Measurements from ENCODE around the gene SNX15. TPM values are rescaled to one million over a fixed set of nuclear protein-coding genes. Genes with fewer than 3 reads are reported as not detected.

SNX15 gene
- total RNA-seq, 1 experiment from 2014 or later = 34.7 TPM

DNA sequence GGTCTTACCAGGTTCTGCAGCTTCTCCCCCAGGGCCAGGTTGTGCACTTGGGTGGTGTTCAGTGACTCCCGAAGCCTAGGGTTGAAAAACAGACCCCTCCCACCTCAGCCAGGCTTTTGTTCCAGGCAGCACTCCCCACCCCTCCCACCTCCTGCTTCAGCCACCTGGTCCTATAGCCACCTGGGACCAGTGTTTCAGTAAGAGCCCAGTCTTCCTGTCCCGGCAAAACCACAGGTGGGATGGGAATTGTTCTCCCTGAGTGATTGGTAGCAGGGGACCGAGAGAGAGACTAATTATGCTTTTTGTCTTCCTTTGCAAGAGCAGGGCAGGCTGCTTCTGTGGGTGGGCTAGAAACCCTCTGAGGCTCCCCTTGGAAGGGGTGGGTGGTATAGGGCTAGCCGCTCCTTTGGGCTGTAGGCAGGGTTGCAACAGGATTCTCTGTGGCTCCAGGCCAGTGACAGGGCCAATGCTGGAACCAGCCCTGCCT, 39.6 kb downstream of the SNX15 start:
- H3K27me3 ChIP-seq (replicated peaks; ENCODE audit: insufficient read depth, low read depth, low read length, poor library complexity) = no peaks in the 10 kb centered on the region
- no peaks in the 10 kb centered on the region for H3K9me3 ChIP-seq (ENCODE audit: low read depth, low read length, poor library complexity, severe bottlenecking)
- BruUV-seq (replicated peaks) = no TSS peak
- no peaks in the 10 kb centered on the region for H3K36me3 ChIP-seq (ENCODE audit: insufficient read depth, low read length, poor library complexity, severe bottlenecking)
- ChIA-PET POLR2A (ENCODE audit: low non-redundant PET) (no interaction called here), CTCF (no interaction called here)
- peaks cover 3% of the 10 kb centered on the region for H3K4me1 ChIP-seq (ENCODE audit: insufficient read depth, low read length, poor library complexity, severe bottlenecking)
- intact Hi-C loops (cut with micrococcal nuclease; ENCODE audit: unreplicated experiment) = no loop called here
- TF ChIP-seq EZH2 (IDR thresholded peaks at IDR 0.05; ENCODE audit: borderline replicate concordance, low read depth, low read length, poor library complexity, severe bottlenecking) = no peak
- TF ChIP-seq, protein P1, sequence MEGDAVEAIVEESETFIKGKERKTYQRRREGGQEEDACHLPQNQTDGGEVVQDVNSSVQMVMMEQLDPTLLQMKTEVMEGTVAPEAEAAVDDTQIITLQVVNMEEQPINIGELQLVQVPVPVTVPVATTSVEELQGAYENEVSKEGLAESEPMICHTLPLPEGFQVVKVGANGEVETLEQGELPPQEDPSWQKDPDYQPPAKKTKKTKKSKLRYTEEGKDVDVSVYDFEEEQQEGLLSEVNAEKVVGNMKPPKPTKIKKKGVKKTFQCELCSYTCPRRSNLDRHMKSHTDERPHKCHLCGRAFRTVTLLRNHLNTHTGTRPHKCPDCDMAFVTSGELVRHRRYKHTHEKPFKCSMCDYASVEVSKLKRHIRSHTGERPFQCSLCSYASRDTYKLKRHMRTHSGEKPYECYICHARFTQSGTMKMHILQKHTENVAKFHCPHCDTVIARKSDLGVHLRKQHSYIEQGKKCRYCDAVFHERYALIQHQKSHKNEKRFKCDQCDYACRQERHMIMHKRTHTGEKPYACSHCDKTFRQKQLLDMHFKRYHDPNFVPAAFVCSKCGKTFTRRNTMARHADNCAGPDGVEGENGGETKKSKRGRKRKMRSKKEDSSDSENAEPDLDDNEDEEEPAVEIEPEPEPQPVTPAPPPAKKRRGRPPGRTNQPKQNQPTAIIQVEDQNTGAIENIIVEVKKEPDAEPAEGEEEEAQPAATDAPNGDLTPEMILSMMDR (conservative IDR thresholded peaks at IDR 0.05; ENCODE audit: low read depth, low read length) = no peak
- no peak overlapping the region for H3K4me3 ChIP-seq (ENCODE audit: low read depth, low read length, poor library complexity, severe bottlenecking)
- DNase-seq (ENCODE audit: low spot score) = no peak
- H3K27ac ChIP-seq (ENCODE audit: low read depth, low read length, poor library complexity, severe bottlenecking) = no peak overlapping the region

DNA sequence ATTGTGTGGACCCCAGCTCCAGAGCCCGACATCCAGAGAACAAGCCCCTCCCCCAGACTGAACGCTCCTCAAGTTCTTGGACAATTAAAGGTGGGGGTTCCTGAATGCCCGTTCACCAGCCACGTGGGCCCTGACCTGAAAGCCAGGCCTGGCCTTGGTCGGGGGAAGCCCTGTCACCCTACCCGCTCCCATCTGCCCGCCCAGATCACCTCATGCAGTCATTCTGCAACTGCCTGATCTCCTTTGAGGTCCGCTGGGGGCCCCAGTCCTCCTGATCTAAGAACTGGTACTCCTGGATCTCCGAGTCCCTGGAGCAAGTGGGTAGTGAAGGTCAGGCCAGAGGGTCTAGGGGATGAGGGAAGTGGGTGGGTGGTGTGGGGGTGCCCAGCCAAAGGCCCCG, 40.2 kb downstream of the SNX15 start:
- H3K9me3 ChIP-seq (ENCODE audit: low read depth, low read length, poor library complexity, severe bottlenecking) = no peaks in the 10 kb centered on the region
- no peak overlapping the region for H3K27ac ChIP-seq (ENCODE audit: low read depth, low read length, poor library complexity, severe bottlenecking)
- no peaks in the 10 kb centered on the region for H3K27me3 ChIP-seq (replicated peaks; ENCODE audit: insufficient read depth, low read depth, low read length, poor library complexity)
- H3K36me3 ChIP-seq (ENCODE audit: insufficient read depth, low read length, poor library complexity, severe bottlenecking) = no peaks in the 10 kb centered on the region
- no TSS peak for BruUV-seq (replicated peaks)
- peaks cover 3% of the 10 kb centered on the region for H3K4me1 ChIP-seq (ENCODE audit: insufficient read depth, low read length, poor library complexity, severe bottlenecking)
- ChIA-PET POLR2A (ENCODE audit: low non-redundant PET) (no interaction called here), CTCF (no interaction called here)
- DNase-seq (ENCODE audit: low spot score) = no peak
- intact Hi-C loops (cut with micrococcal nuclease; ENCODE audit: unreplicated experiment) = no loop called here
- TF ChIP-seq EZH2 (IDR thresholded peaks at IDR 0.05; ENCODE audit: borderline replicate concordance, low read depth, low read length, poor library complexity, severe bottlenecking) = no peak
- TF ChIP-seq, protein P1 (conservative IDR thresholded peaks at IDR 0.05; ENCODE audit: low read depth, low read length) = no peak
- H3K4me3 ChIP-seq (ENCODE audit: low read depth, low read length, poor library complexity, severe bottlenecking) = no peak overlapping the region

DNA sequence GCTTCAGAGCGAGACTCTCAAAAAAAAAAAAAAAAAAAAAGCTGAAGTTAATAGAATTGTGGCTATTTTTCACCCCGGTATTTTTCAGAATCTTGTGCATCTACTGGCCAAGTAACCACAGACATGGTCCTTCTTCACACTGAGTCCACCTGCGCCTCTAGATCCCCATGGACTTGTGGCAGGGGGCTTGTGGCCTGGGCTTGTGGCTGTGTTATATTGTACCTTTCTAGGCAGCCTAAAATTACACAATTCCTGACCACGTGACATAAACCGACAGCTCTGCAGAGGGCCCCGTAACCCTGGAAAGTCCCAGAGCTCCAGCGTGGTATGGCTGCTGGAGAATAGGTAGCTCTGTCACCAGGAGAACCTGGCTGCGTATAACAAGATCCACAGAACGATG, 42.0 kb downstream of the SNX15 start:
- no peak for DNase-seq (ENCODE audit: low spot score)
- Histone ChIP-seq H3K9me3 (ENCODE audit: low read depth, low read length, poor library complexity, severe bottlenecking) (no peaks in the 10 kb centered on the region), H3K4me1 (ENCODE audit: insufficient read depth, low read length, poor library complexity, severe bottlenecking) (peaks cover 3% of the 10 kb centered on the region), H3K4me3 (ENCODE audit: low read depth, low read length, poor library complexity, severe bottlenecking) (no peak overlapping the region), H3K36me3 (ENCODE audit: insufficient read depth, low read length, poor library complexity, severe bottlenecking) (no peaks in the 10 kb centered on the region), H3K27me3 (replicated peaks; ENCODE audit: insufficient read depth, low read depth, low read length, poor library complexity) (no peaks in the 10 kb centered on the region), H3K27ac (ENCODE audit: low read depth, low read length, poor library complexity, severe bottlenecking) (no peak overlapping the region)
- TF ChIP-seq, protein P1 (conservative IDR thresholded peaks at IDR 0.05; ENCODE audit: low read depth, low read length) = no peak
- no peak for TF ChIP-seq EZH2 (IDR thresholded peaks at IDR 0.05; ENCODE audit: borderline replicate concordance, low read depth, low read length, poor library complexity, severe bottlenecking)
- ChIA-PET CTCF (interaction anchor here (0.6 kb wide), 1 partner anchor 819 kb away, joined by 5 read pairs; the partner anchor contains the start of gene FIBP), POLR2A (ENCODE audit: low non-redundant PET) (no interaction called here)
- intact Hi-C loops (cut with micrococcal nuclease; ENCODE audit: unreplicated experiment) = no loop called here
- BruUV-seq (replicated peaks) = no TSS peak

Measured in A673 (cell line).